Inflammatory macrophage treated with lipopolysaccharide for 4 hours (primary cell): ENCODE results near the gene CCL2.
A peak's percentile ranks its signal among the peaks of the same experiment; 100 is the strongest.

Experiments used
- DNase-seq: peaks from one replicate; pipeline ENCODE4 v3.0.0-alpha.2; 2020

CCL2 gene

GRCh38 chr17:34275881-34276280, 20.8 kb downstream of the CCL2 start:
- DNase-seq = peak; percentile 65

DNA sequence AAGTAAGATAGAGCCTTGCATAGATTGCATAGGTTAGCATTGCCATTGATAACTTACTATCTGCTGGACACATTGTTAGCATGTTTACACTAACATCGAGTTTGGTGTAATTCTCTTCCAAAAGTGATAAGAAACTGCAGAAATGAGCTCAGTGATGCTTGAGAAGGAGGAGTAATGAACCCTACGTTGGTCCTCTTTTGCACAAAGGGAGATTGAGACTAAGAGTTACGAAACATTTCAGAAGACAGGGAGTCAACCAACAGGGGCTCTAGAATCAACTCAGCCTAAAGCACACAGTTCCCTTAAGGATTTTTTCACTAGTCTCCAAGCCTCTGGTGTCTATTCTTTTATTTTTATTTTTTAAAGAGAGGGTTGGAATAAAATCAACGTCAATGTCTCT, 21.7 kb downstream of the CCL2 start:
- no peak for DNase-seq

- DNase-seq = no peak
These were observed 28.5 kb downstream of the CCL2 start for GRCh38 chr17:34283571-34283970.

DNA sequence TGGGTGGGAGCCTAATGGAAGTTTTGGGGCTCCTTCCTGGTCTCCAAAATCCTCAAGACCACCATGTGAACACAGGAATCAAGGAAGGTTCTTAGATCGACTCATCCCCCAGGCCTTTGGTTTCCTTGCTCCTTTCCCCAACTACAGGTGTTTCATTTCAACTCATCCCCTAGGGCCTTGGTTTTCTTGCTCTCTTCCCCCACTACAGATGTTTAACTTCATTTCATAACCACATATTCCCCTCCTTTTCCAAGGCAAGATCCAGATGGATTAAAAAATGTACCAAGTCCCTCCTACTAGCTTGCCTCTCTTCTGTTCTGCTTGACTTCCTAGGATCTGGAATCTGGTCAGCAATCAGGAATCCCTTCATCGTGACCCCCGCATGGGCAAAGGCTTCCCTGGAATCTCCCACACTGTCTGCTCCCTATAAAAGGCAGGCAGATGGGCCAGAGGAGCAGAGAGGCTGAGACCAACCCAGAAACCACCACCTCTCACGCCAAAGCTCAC, 30.3 kb downstream of the CCL2 start, which contains the start of gene CCL11:
Gene CCL11, plus strand, starts transcription at position 457 of the 507 bp plus-strand sequence. CDS start 67 bp downstream, outside the sequence.
- DNase-seq = no peak

DNA sequence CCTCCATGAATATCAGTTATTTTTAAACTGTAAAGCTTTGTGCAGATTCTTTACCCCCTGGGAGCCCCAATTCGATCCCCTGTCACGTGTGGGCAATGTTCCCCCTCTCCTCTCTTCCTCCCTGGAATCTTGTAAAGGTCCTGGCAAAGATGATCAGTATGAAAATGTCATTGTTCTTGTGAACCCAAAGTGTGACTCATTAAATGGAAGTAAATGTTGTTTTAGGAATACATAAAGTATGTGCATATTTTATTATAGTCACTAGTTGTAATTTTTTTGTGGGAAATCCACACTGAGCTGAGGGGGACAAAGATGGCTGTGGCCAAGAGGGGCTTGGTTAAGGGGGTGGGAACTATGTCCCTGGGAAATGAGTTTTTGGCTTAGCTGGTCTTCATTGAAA, 32.8 kb downstream of the CCL2 start:
- no peak for DNase-seq

- no peak for DNase-seq
These were observed 35.5 kb downstream of the CCL2 start for GRCh38 chr17:34290586-34290985.

DNA sequence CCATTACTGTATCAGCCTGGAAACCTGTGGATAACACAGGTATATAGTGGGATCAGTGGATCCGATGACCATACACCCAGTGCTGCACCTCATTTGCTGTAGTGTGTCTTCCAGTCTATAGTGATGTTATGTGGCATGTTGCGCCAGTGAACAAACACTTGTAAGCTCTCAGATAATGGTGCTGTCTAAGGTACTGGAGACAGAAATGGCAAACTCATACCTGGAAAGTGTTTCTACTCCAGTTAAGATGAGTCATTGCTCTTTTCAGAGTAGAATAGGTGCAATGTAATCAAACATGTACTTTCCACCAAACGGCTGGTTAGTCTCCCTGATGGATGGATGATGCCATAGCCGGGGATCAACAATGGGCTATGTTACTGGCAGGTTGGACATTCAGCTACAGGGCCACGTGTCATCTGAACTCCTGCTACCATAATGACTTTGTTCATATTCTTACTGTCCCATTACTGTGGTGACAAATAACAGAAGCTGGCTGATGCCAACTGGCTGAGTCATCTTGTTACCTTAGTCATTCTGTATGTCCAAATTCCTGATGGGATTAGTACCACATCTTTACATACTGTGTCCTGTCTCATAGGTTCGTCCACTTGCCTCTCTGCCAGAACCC, 36.8 kb downstream of the CCL2 start:
- peak; percentile 43 for DNase-seq

DNA sequence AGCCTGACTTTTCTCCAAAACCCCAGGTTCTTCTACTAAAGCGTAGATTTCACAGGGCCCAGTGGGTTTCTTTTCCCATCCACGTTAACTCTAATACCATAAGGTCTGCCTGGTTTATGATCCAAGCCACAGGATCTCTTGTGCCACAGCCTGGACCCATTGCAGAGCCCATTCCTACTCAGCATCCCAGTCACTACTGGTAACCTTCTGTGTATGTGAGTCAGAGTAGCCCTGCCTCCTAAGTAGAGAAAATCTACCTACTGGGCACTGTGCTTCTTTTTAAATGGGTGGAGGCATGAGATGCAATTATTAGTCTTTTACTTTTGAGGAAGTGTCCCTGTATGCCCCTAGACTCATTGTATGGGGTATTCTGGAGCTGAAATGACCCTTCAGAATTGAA, 43.9 kb downstream of the CCL2 start:
- DNase-seq = no peak

DNA sequence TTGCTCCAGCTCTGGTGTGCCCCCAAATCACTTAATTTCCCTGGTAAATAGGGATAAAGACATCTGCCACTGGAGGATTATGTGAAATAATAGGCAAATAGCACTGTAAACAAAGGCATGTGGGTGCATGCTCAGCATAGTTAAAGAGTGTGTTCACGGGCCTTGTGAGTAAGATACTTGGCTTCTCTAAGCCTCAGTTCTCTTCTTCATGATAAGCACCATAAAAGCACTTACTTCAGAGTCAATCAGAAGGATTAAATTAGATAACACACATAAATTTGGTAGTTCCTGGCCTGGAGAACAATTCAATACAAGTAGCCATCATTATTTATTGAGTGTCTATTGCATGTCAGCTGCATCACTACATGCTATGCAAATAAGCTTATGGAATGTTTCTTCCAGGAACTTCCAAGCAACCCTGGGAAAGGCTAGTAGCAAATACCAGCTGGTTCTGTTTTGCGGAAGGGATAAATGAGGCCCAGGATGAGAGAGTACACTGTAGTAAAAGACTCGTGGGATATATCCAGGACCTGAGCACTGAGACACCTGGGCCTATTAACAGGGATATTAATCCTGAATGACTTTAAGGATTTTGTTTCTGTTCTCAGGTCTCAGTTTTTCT, 45.0 kb downstream of the CCL2 start:
- DNase-seq = no peak

- DNase-seq = peak; percentile 85
These were observed 45.7 kb downstream of the CCL2 start for GRCh38 chr17:34300652-34301370.

- DNase-seq = no peak
These were observed 46.9 kb downstream of the CCL2 start for GRCh38 chr17:34301986-34302385.

- peak; percentile 69 for DNase-seq
These were observed 47.6 kb downstream of the CCL2 start for GRCh38 chr17:34302636-34303035.

DNA sequence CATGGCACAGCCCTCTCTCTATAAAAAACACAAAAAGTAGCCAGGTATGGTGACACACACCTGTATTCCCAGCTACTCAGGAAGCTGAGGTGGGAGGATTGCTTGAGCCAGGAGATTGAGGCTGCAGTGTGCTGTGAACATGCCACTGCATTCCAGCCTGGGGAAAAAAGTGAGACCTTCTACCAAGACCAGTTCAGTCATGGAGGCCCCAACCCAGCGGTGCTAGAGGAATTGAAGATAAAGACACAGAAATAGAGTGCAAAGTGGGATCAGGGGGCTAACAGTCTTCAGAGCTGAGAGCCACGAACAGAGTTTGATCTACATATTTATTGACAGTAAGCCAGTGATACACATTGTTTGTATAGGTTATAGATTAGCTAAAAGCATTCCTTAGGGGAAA, 48.5 kb downstream of the CCL2 start:
- no peak for DNase-seq

DNA sequence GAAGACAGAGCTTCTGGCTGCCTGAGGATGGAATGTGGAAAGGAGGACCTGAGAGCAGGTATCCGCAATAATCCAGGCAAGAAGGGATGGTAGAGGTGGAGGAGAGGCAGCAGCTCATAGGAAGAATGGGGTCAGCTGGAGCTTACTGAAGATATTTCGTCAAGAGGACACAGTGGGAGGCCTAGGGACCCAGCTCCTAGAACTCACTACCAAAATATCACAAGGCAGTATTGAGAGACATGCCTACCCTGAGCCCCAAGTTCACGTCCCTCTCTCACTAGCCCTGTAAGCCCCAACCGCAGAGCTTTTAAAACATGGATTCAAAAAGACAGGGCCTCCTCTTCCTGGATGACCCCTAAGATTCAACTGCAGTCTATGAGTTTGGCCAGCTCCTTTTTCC, 50.0 kb downstream of the CCL2 start:
- no peak for DNase-seq

GRCh38 chr17:34305606-34306005, 50.5 kb downstream of the CCL2 start:
- no peak for DNase-seq

DNA sequence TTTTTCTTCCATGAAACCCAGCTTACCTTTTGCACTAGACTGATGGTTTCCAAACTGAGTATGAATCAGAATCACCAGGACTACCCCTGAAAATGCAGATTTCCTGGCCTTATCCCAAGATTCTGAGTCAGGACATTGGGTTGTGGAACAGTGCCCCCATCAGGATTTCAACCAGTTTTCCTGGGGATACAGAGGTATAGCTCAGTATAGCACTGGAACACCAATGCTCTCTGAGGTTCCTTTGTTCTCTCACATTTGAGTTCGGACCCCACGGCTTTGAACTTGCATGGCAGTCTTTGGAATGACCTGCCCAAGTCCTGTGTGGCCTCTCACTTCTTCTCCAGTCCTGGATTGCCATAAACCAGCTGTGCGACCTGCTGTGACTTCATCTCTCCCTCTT, 51.4 kb downstream of the CCL2 start:
- DNase-seq = peak; percentile 74
